Ovary (tissue), 3 donors: Measurements from ENCODE around the gene CMTM1.

ENCODE experiments used
- CTCF ChIP-seq, 3 donors: fragments of 450-650 bp in 2 of 3; fragments of 200-600 bp in 1 of 3; IDR thresholded peaks; one replicate each; pipeline versions ENCODE4 v1.5.1 to v1.8.0; 2016 to 2022; ENCODE audit warnings: antibody characterized with exemption in 3 of 3, mild to moderate bottlenecking in 1 of 3
- EP300 ChIP-seq: sonication (generic); formaldehyde crosslinking; IDR thresholded peaks from one replicate; pipeline ENCODE4 v1.6.1; 2017; ENCODE audit warnings: antibody characterized with exemption
- POLR2A ChIP-seq: fragments of 450-650 bp; IDR thresholded peaks from one replicate; pipeline ENCODE4 v1.6.1; 2017; ENCODE audit warnings: antibody characterized with exemption, mild to moderate bottlenecking, moderate library complexity
- donor health status: DM: no; HTN: no; CAD: no.

- TF ChIP-seq POLR2A = no peak
- no peak for TF ChIP-seq CTCF (IDR thresholded peaks at IDR 0.05)
- no peak for TF ChIP-seq EP300
These were observed 22.7 kb upstream of the CMTM1 start for GRCh38 chr16:66543541-66543940.
